Stomach (tissue), 9 donors: ENCODE data around the gene GPR68. TPM values are rescaled to one million over a fixed set of nuclear protein-coding genes. Genes with fewer than 3 reads are reported as not detected.
"Not testable (repeated sequence)": the region's sequence is repeated elsewhere in the genome, so short reads cannot be mapped to it uniquely, and the experiment has no call there.

ENCODE experiments used
- DNase-seq, 2 donors: peaks; one replicate each; pipeline versions ENCODE4 v3.0.0 to v3.0.0-alpha.2; 2013 to 2019
- H3K27ac ChIP-seq, 5 donors: fragments of 200-600 bp in 4 of 5; sonication (generic) in 4 of 5; one replicate each; pipeline ENCODE4 v1.5.1; 2013 to 2019; ENCODE audit warnings: mild to moderate bottlenecking in 1 of 5, moderate library complexity in 1 of 5
- H3K27me3 ChIP-seq, 3 donors: fragments of 200-600 bp; sonication (generic); one replicate each; pipeline ENCODE4 v1.5.1; 2017 to 2019; ENCODE audit warnings: mixed run types in 1 of 3
- H3K36me3 ChIP-seq, 4 donors: fragments of 200-600 bp; sonication (generic); 1 replicate in 3 of 4; 2 replicates in 1 of 4; pipeline ENCODE4 v1.5.1; 2016 to 2019
- H3K4me1 ChIP-seq, 4 donors: fragments of 200-600 bp; sonication (generic); one replicate each; pipeline ENCODE4 v1.5.1; 2016 to 2019
- H3K4me3 ChIP-seq, 4 donors: fragments of 200-600 bp; sonication (generic) in 3 of 4; one replicate each; pipeline ENCODE4 v1.5.1; 2016 to 2019; ENCODE audit warnings: mild to moderate bottlenecking in 1 of 4
- H3K9me3 ChIP-seq, 4 donors: fragments of 200-600 bp; sonication (generic); one replicate each; pipeline ENCODE4 v1.5.1; 2016 to 2019
- EP300 ChIP-seq: sonication (generic); formaldehyde crosslinking; IDR thresholded peaks from one replicate; pipeline ENCODE4 v1.6.1; 2017; ENCODE audit warnings: antibody characterized with exemption
- POLR2A ChIP-seq, 4 donors: fragments of 450-650 bp; IDR thresholded peaks; one replicate each; pipeline ENCODE4 v1.6.1; 2016; ENCODE audit warnings: antibody characterized with exemption in 4 of 4, control low read depth in 2 of 4, mild to moderate bottlenecking in 1 of 4, moderate library complexity in 1 of 4
- POLR2AphosphoS5 ChIP-seq, 3 donors: sonication (generic); formaldehyde crosslinking; IDR thresholded peaks; one replicate each; pipeline ENCODE4 v1.6.1; 2016; ENCODE audit warnings: antibody characterized with exemption in 3 of 3
- WGBS, 5 donors: extraction: QIAGEN DNeasy Blood & Tissue Kit in 3 of 5; methylation state at CpG; one replicate each; pipeline versions ENCODE4 v1.1.5 to v1.1.7; 2013 to 2018; 5-methylcytosine and 5-hydroxymethylcytosine counted together
- intact Hi-C: fragments of 100-400 bp; cut with DNase I; formaldehyde crosslinking; loops from one replicate; pipeline ENCODE4 v1.15.1; 2023; ENCODE audit warnings: low total_unique reads
- polyA plus RNA-seq, 3 donors: library from polyadenylated mRNA; stranded (reverse); fragments of 200-250 nt; gene quantifications; one replicate each; pipeline ENCODE4 v1.2.3, GENCODE V29; 2013
- total RNA-seq, 5 donors: library from RNA; depleted of rRNA; stranded (reverse); fragments of >200 nt; gene quantifications; one replicate each; pipeline versions ENCODE4 v1.1.0 to v1.2.3, GENCODE V29; 2014 to 2016
- TF ChIP-seq, protein P1 (sequence below), 7 experiments: fragments of 450-650 bp in 4 of 7; fragments of 200-600 bp in 3 of 7; sonication (generic) in 3 of 7; IDR thresholded peaks; one replicate each; pipeline ENCODE4 v1.5.1; 2016 to 2019; ENCODE audit warnings: antibody characterized with exemption in 7 of 7, control low read depth in 2 of 7, mild to moderate bottlenecking in 1 of 7
- donor health status: healthy with polysubstance abuse.
- donor health status: Bipolar disorder and iron deficiency.
- donor health status: healthy.

GPR68 gene
- total and polyA plus RNA-seq, 8 donors, result 1.9 to 19.3 (median 9.0) TPM; not detected in 2

GRCh38 chr14:91204657-91205056 is 39.8 kb downstream of the GPR68 start:
- Histone ChIP-seq H3K36me3 (peaks cover 62 to 100% (median 96%) of the 10 kb centered on the region in 4 donors), H3K4me1 (peaks cover 5 to 13% (median 8%) of the 10 kb centered on the region in 4 donors), H3K27ac (no peak overlapping the region), H3K9me3 (peaks cover 0 to 5% (median 0%) of the 10 kb centered on the region in 4 donors), H3K4me3 (no peak overlapping the region), H3K27me3 (no peaks in the 10 kb centered on the region)
- WGBS, 5 donors, result 96 to 99% (median 97%) methylated on average over 14 of the region's 14 CpGs
- DNase-seq, result no peak
- TF ChIP-seq EP300, result no peak
- TF ChIP-seq POLR2A (IDR thresholded peaks at IDR 0.05), result no peak
- no peak for TF ChIP-seq POLR2AphosphoS5 (IDR thresholded peaks at IDR 0.05)
- TF ChIP-seq, protein P1, sequence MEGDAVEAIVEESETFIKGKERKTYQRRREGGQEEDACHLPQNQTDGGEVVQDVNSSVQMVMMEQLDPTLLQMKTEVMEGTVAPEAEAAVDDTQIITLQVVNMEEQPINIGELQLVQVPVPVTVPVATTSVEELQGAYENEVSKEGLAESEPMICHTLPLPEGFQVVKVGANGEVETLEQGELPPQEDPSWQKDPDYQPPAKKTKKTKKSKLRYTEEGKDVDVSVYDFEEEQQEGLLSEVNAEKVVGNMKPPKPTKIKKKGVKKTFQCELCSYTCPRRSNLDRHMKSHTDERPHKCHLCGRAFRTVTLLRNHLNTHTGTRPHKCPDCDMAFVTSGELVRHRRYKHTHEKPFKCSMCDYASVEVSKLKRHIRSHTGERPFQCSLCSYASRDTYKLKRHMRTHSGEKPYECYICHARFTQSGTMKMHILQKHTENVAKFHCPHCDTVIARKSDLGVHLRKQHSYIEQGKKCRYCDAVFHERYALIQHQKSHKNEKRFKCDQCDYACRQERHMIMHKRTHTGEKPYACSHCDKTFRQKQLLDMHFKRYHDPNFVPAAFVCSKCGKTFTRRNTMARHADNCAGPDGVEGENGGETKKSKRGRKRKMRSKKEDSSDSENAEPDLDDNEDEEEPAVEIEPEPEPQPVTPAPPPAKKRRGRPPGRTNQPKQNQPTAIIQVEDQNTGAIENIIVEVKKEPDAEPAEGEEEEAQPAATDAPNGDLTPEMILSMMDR (IDR thresholded peaks at IDR 0.05), result no peak
- intact Hi-C loops, result no loop called here

- WGBS, 5 donors, result 66 to 79% (median 76%) methylated on average over 14 to 15 of the region's 15 CpGs
- Histone ChIP-seq H3K27me3 (no peaks in the 10 kb centered on the region), H3K36me3 (peaks cover 59 to 100% (median 96%) of the 10 kb centered on the region in 4 donors), H3K4me1 (peaks cover 5 to 13% (median 8%) of the 10 kb centered on the region in 4 donors), H3K27ac (peak overlapping the region; percentile 3 to 68 (median 10)), H3K4me3 (no peak overlapping the region), H3K9me3 (peaks cover 0 to 5% (median 0%) of the 10 kb centered on the region in 4 donors)
- peak; percentile 30 to 34 for DNase-seq
- intact Hi-C loops, result no loop called here
- TF ChIP-seq, protein P1 (IDR thresholded peaks at IDR 0.05), result no peak
- peak in 1 of 3 donors; percentile 14 for TF ChIP-seq POLR2AphosphoS5 (IDR thresholded peaks at IDR 0.05)
Observed at GRCh38 chr14:91202234-91202974, 42.1 kb downstream of the GPR68 start.

DNA sequence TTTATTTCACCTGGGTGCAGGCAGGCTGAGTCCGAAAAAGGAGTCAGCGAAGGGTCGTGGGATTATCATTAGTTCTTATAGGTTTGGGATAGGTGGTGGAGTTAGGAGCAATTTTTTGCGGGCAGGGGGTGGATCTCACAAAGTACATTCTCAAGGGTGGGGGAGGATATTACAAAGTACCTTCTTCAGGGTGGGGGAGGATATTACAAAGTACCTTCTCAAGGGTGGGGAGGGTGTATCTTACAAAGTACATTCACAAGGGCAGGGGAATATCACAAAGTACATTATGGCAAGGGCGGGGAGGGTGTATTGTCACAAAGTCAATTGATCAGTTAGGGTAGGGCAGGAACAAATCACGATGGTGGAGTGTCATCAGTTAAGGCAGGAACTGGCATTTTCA is 43.7 kb downstream of the GPR68 start:
- H3K9me3 ChIP-seq, H3K27me3 ChIP-seq, intact Hi-C loops, DNase-seq, H3K4me3 ChIP-seq, H3K27ac ChIP-seq: not testable (repeated sequence)
- Histone ChIP-seq H3K4me1 (peaks cover 5 to 13% (median 8%) of the 10 kb centered on the region in 4 donors), H3K36me3 (peaks cover 75 to 100% (median 96%) of the 10 kb centered on the region in 4 donors)
- WGBS, 5 donors, result 95 to 98% (median 96%) methylated on average over 6 of the region's 6 CpGs

- intact Hi-C loops, result no loop called here
- H3K36me3 ChIP-seq, result peaks cover 57 to 100% (median 94%) of the 10 kb centered on the region in 4 donors
Observed at GRCh38 chr14:91197631-91198030, 46.9 kb downstream of the GPR68 start.

More at GRCh38 chr14:91197631-91198030, 46.9 kb downstream of the GPR68 start:
- H3K4me1 ChIP-seq, result peaks cover 5 to 11% (median 8%) of the 10 kb centered on the region in 4 donors
- no peaks in the 10 kb centered on the region for H3K27me3 ChIP-seq
- H3K9me3 ChIP-seq, result peaks cover 0 to 5% (median 0%) of the 10 kb centered on the region in 4 donors
- H3K4me3 ChIP-seq, result no peak overlapping the region
- no peak overlapping the region for H3K27ac ChIP-seq
- no peak for TF ChIP-seq POLR2A (IDR thresholded peaks at IDR 0.05)
- TF ChIP-seq POLR2AphosphoS5 (IDR thresholded peaks at IDR 0.05), result no peak
- TF ChIP-seq EP300, result no peak
- TF ChIP-seq, protein P1 (IDR thresholded peaks at IDR 0.05), result no peak
- no peak for DNase-seq
